ENCODE data around the gene SCGN. TPM values are rescaled to one million over a fixed set of nuclear protein-coding genes. Genes with fewer than 3 reads are reported as not detected.

Gene SCGN
- total and polyA plus RNA-seq, 2 of the 13 experiments (the other 11 are each of a cell fraction or from before 2014, with no cell fraction given) = 2.9 to 29.0 TPM

GRCh38 chr6:25652007-25652515, at the start of gene SCGN (continued):
- TF ChIP-seq SKIL (CRISPR knock-in tag; IDR thresholded peaks at IDR 0.05; ENCODE audit: borderline replicate concordance) (peak; percentile 20; the same call in 1 of the 2 replicates), MXD1 (CRISPR knock-in tag; IDR thresholded peaks at IDR 0.05) (peak; percentile 81), U2AF2 (IDR thresholded peaks at IDR 0.05; ENCODE audit: low read depth, low read length) (no peak), ZBTB7B (CRISPR knock-in tag; IDR thresholded peaks at IDR 0.05) (peak; percentile 79), PHB2 (IDR thresholded peaks at IDR 0.05; ENCODE audit: partially characterized antibody) (no peak), ARNT2 (CRISPR knock-in tag; IDR thresholded peaks at IDR 0.05; ENCODE audit: low read depth) (peak; percentile 95), ZNF484 (CRISPR knock-in tag; IDR thresholded peaks at IDR 0.05; ENCODE audit: borderline replicate concordance, low read depth) (no peak), NONO (IDR thresholded peaks at IDR 0.05) (no peak), NONO (CRISPR knock-in tag; conservative IDR thresholded peaks at IDR 0.05) (no peak), RNF2 (conservative IDR thresholded peaks at IDR 0.05; ENCODE audit: low read depth) (no peak), KMT2B (CRISPR knock-in tag; IDR thresholded peaks at IDR 0.05) (peak; percentile 91), ZNF773 (CRISPR knock-in tag; IDR thresholded peaks at IDR 0.05; ENCODE audit: borderline replicate concordance) (peak; percentile 98), LBX2 (CRISPR knock-in tag; IDR thresholded peaks at IDR 0.05; ENCODE audit: borderline replicate concordance) (peak; percentile 88; the same call in 1 of the 2 replicates), NR3C1 (CRISPR knock-in tag; IDR thresholded peaks at IDR 0.05) (no peak), ZIK1 (CRISPR knock-in tag; IDR thresholded peaks at IDR 0.05; ENCODE audit: borderline replicate concordance, low read depth) (peak; percentile 90; the same call in 1 of the 2 replicates), ZNF781 (CRISPR knock-in tag; IDR thresholded peaks at IDR 0.05; ENCODE audit: borderline replicate concordance, not compliant biosample characterization) (peak; percentile 99), ZUFSP (CRISPR knock-in tag; IDR thresholded peaks at IDR 0.05; ENCODE audit: borderline replicate concordance) (no peak)
- TF ChIP-seq, protein P1, sequence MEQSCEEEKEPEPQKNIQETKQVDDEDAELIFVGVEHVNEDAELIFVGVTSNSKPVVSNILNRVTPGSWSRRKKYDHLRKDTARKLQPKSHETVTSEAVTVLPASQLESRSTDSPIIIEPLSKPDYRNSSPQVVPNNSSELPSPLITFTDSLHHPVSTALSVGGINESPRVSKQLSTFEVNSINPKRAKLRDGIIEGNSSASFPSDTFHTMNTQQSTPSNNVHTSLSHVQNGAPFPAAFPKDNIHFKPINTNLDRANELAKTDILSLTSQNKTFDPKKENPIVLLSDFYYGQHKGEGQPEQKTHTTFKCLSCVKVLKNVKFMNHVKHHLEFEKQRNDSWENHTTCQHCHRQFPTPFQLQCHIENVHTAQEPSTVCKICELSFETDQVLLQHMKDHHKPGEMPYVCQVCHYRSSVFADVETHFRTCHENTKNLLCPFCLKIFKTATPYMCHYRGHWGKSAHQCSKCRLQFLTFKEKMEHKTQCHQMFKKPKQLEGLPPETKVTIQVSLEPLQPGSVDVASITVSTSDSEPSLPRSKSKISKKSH (CRISPR knock-in tag; IDR thresholded peaks at IDR 0.05; ENCODE audit: borderline replicate concordance) = no peak
- TF ChIP-seq, protein P2, sequence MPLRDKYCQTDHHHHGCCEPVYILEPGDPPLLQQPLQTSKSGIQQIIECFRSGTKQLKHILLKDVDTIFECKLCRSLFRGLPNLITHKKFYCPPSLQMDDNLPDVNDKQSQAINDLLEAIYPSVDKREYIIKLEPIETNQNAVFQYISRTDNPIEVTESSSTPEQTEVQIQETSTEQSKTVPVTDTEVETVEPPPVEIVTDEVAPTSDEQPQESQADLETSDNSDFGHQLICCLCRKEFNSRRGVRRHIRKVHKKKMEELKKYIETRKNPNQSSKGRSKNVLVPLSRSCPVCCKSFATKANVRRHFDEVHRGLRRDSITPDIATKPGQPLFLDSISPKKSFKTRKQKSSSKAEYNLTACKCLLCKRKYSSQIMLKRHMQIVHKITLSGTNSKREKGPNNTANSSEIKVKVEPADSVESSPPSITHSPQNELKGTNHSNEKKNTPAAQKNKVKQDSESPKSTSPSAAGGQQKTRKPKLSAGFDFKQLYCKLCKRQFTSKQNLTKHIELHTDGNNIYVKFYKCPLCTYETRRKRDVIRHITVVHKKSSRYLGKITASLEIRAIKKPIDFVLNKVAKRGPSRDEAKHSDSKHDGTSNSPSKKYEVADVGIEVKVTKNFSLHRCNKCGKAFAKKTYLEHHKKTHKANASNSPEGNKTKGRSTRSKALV (CRISPR knock-in tag; IDR thresholded peaks at IDR 0.05) = peak; percentile 96
- TF ChIP-seq, protein P3, sequence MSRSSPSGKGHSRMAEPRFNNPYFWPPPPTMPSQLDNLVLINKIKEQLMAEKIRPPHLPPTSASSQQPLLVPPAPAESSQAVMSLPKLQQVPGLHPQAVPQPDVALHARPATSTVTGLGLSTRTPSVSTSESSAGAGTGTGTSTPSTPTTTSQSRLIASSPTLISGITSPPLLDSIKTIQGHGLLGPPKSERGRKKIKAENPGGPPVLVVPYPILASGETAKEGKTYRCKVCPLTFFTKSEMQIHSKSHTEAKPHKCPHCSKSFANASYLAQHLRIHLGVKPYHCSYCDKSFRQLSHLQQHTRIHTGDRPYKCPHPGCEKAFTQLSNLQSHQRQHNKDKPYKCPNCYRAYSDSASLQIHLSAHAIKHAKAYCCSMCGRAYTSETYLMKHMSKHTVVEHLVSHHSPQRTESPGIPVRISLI (CRISPR knock-in tag; IDR thresholded peaks at IDR 0.05; ENCODE audit: borderline replicate concordance) = peak; percentile 15; the same call in 1 of the 2 replicates
